T-cell (primary cell): ENCODE results near the gene POLR2L. TPM values are rescaled to one million over a fixed set of nuclear protein-coding genes. Genes with fewer than 3 reads are reported as not detected.
A peak's percentile ranks its signal among the peaks of the same experiment; 100 is the strongest.

Source experiments
- ATAC-seq, 4 experiments: fragments of 200-7000 bp in 3 of 4; fragments of 150-1000 bp in 1 of 4; cut with Tn5 transposase; replicated peaks in 1 of 4; 1 replicate in 3 of 4; 2 replicates in 1 of 4; pipeline ENCODE4 v1.10.0; 2021; ENCODE audit warnings: moderate library complexity in 3 of 4, mild to moderate bottlenecking in 2 of 4, moderate number of reproducible peaks in 1 of 4
- CTCF ChIA-PET, 2 donors: fragments of 300-600 bp; sonication (Branson Sonifier 250); formaldehyde crosslinking; loops; one replicate each; lab custom pipeline; 2022; ENCODE audit warnings: antibody characterized with exemption in 2 of 2; lab: Charles Lee
- POLR2A ChIA-PET, 2 donors: fragments of 300-600 bp; sonication (Branson Sonifier 250); formaldehyde crosslinking; loops; one replicate each; lab custom pipeline; 2022; ENCODE audit warnings: antibody characterized with exemption in 2 of 2; lab: Charles Lee
- DNase-seq, 35 experiments: peaks; one replicate each; pipeline versions ENCODE4 v3.0.0 to v3.0.0-alpha.2; 2013 to 2023
- H3K27ac ChIP-seq: one replicate; pipeline ENCODE4 v1.5.1; 2013; ENCODE audit warnings: low read length
- H3K27me3 ChIP-seq, 2 experiments: replicated peaks in 1 of 2; 1 replicate in 1 of 2; 2 replicates in 1 of 2; pipeline versions ENCODE4 v1.6.1 to v1.7.0; 2013; ENCODE audit warnings: low read length in 1 of 2, mixed read lengths in 1 of 2; ENCODE audit not compliant: control insufficient read depth in 2 of 2, insufficient read depth in 2 of 2; ENCODE audit errors: extremely low read depth in 1 of 2
- H3K36me3 ChIP-seq, 2 donors: 1 replicate in 1 of 2; 2 replicates in 1 of 2; pipeline versions ENCODE4 v1.6.1 to v1.7.0; 2013; ENCODE audit warnings: low read length in 1 of 2; ENCODE audit not compliant: control insufficient read depth in 2 of 2, insufficient read depth in 1 of 2; ENCODE audit errors: extremely low read depth in 1 of 2
- H3K4me1 ChIP-seq, 2 experiments: 1 replicate in 1 of 2; 2 replicates in 1 of 2; pipeline versions ENCODE4 v1.6.1 to v1.7.0; 2013; ENCODE audit warnings: low read length in 2 of 2, mixed read lengths in 1 of 2; ENCODE audit not compliant: insufficient read depth in 2 of 2, control insufficient read depth in 1 of 2; ENCODE audit errors: extremely low read depth in 1 of 2
- H3K4me3 ChIP-seq, 2 donors: 1 replicate in 1 of 2; 2 replicates in 1 of 2; pipeline versions ENCODE4 v1.5.1 to v1.7.0; 2013; ENCODE audit warnings: mild to moderate bottlenecking in 2 of 2, low read length in 1 of 2, moderate library complexity in 1 of 2; ENCODE audit not compliant: control insufficient read depth in 1 of 2; ENCODE audit errors: extremely low read depth in 1 of 2
- H3K9me3 ChIP-seq: 2 replicates; pipeline ENCODE4 v1.7.0; 2013
- H3K27ac Mint-ChIP-seq, 2 donors: one replicate each; pipeline ENCODE4 v1.8.0; 2020 to 2021; ENCODE audit warnings: mild to moderate bottlenecking in 2 of 2, mixed read lengths in 2 of 2
- H3K27me3 Mint-ChIP-seq, 2 donors: one replicate each; pipeline ENCODE4 v1.8.0; 2021 to 2022; ENCODE audit warnings: mixed read lengths in 2 of 2
- H3K36me3 Mint-ChIP-seq: one replicate; pipeline ENCODE4 v1.8.0; 2021; ENCODE audit warnings: mixed read lengths
- H3K4me1 Mint-ChIP-seq, 3 donors: one replicate each; pipeline ENCODE4 v1.8.0; 2020 to 2022; ENCODE audit warnings: mixed read lengths in 3 of 3, mild to moderate bottlenecking in 1 of 3
- H3K4me3 Mint-ChIP-seq, 3 donors: one replicate each; pipeline ENCODE4 v1.8.0; 2020 to 2022; ENCODE audit warnings: mild to moderate bottlenecking in 3 of 3, mixed read lengths in 3 of 3, moderate library complexity in 3 of 3
- H3K9me3 Mint-ChIP-seq, 3 donors: one replicate each; pipeline ENCODE4 v1.8.0; 2020 to 2022; ENCODE audit warnings: mixed read lengths in 3 of 3
- WGBS: methylation state at CpG from one replicate; pipeline ENCODE4 v1.1.5; 2013; ENCODE audit warnings: missing lambda C conversion rate; ENCODE audit not compliant: insufficient coverage; 5-methylcytosine and 5-hydroxymethylcytosine counted together
- total RNA-seq, 35 experiments: library from RNA in 6 of 35; stranded (reverse) in 6 of 35; fragments of 120-200 nt in 1 of 35; gene quantifications; one replicate each; pipeline versions ENCODE4 v1.2.1 to v1.2.4 and lab custom pipeline; 2013 to 2026

Gene POLR2L
- total RNA-seq, 5 donors from 2014 or later (not counting 1 experiment from before 2014, with no cell fraction given): 34.2 to 73.9 (median 68.7) TPM

- DNase-seq (no peak), ATAC-seq (no peak)
- H3K36me3 ChIP-seq: peaks cover 7 to 29% of the 10 kb centered on the region in 2 donors
- POLR2A ChIA-PET: no interaction called here
- no peak overlapping the region for H3K4me3 ChIP-seq
- no peak overlapping the region for H3K4me3 Mint-ChIP-seq
- no peak overlapping the region for H3K27ac ChIP-seq
- H3K36me3 Mint-ChIP-seq: peaks cover 17% of the 10 kb centered on the region
- peaks cover 7 to 62% of the 10 kb centered on the region in 2 experiments for H3K4me1 ChIP-seq
- H3K27me3 Mint-ChIP-seq: peaks cover 6 to 20% of the 10 kb centered on the region in 2 donors
- CTCF ChIA-PET: no interaction called here
- WGBS: 97% methylated on average over 54 of the region's 59 CpGs
- no peaks in the 10 kb centered on the region for H3K9me3 ChIP-seq
- H3K27me3 ChIP-seq: peaks cover 0 to 46% of the 10 kb centered on the region in 2 experiments
- H3K9me3 Mint-ChIP-seq: no peaks in the 10 kb centered on the region
- H3K27ac Mint-ChIP-seq: no peak overlapping the region
- peaks cover 21 to 42% (median 30%) of the 10 kb centered on the region in 3 donors for H3K4me1 Mint-ChIP-seq
Observed at GRCh38 chr11:824292-824880, 17.9 kb downstream of the POLR2L start.

GRCh38 chr11:823441-824291 is 18.7 kb downstream of the POLR2L start:
- H3K36me3 Mint-ChIP-seq: peaks cover 17% of the 10 kb centered on the region
- H3K4me1 Mint-ChIP-seq: peaks cover 15 to 35% (median 24%) of the 10 kb centered on the region in 3 donors
- H3K9me3 ChIP-seq: no peaks in the 10 kb centered on the region
- ChIA-PET POLR2A (no interaction called here), CTCF (no interaction called here)
- no peak overlapping the region for H3K27ac ChIP-seq
- DNase-seq (no peak), ATAC-seq (no peak)
- H3K27me3 ChIP-seq: peaks cover 0 to 39% of the 10 kb centered on the region in 2 experiments
- peaks cover 6 to 13% of the 10 kb centered on the region in 2 donors for H3K27me3 Mint-ChIP-seq
- H3K27ac Mint-ChIP-seq: no peak overlapping the region
- H3K4me3 ChIP-seq: no peak overlapping the region
- 96% methylated on average over 27 of the region's 53 CpGs for WGBS
- no peaks in the 10 kb centered on the region for H3K9me3 Mint-ChIP-seq
- peaks cover 7 to 29% of the 10 kb centered on the region in 2 donors for H3K36me3 ChIP-seq
- no peak overlapping the region for H3K4me3 Mint-ChIP-seq
- peaks cover 8 to 61% of the 10 kb centered on the region in 2 experiments for H3K4me1 ChIP-seq

GRCh38 chr11:821512-822371 is 20.6 kb downstream of the POLR2L start:
- Histone ChIP-seq H3K27ac (no peak overlapping the region), H3K4me1 (peaks cover 7 to 49% of the 10 kb centered on the region in 2 experiments), H3K4me3 (no peak overlapping the region), H3K36me3 (peaks cover 7 to 29% of the 10 kb centered on the region in 2 donors), H3K27me3 (peaks cover 0 to 22% of the 10 kb centered on the region in 2 experiments), H3K9me3 (no peaks in the 10 kb centered on the region)
- H3K27me3 Mint-ChIP-seq: peaks cover 0 to 2% of the 10 kb centered on the region in 2 donors
- WGBS: 98% methylated on average over 4 of the region's 22 CpGs
- peak overlapping the region; percentile 43 to 86 (median 84) for H3K4me3 Mint-ChIP-seq
- CTCF ChIA-PET: interaction anchor here in 1 of 2 donors (0.6 kb wide), 1 partner anchor 26 kb away, joined by 4 read pairs; no protein-coding TSS in a partner anchor
- peaks cover 17% of the 10 kb centered on the region for H3K36me3 Mint-ChIP-seq
- no peak for ATAC-seq
- peaks cover 7 to 25% (median 17%) of the 10 kb centered on the region in 3 donors for H3K4me1 Mint-ChIP-seq
- H3K9me3 Mint-ChIP-seq: no peaks in the 10 kb centered on the region
- H3K27ac Mint-ChIP-seq: no peak overlapping the region
- POLR2A ChIA-PET: no interaction called here
- no peak for DNase-seq

GRCh38 chr11:820655-821511 is 21.4 kb downstream of the POLR2L start:
- H3K27ac Mint-ChIP-seq: peak overlapping the region; percentile 46 to 58

GRCh38 chr11:819943-820649 is 22.2 kb downstream of the POLR2L start:
- DNase-seq (peak; percentile 89 to 99 (median 97)), ATAC-seq (peak; percentile 81 to 84 (median 82))
- Mint-ChIP-seq H3K27me3 (no peaks in the 10 kb centered on the region), H3K9me3 (no peaks in the 10 kb centered on the region), H3K4me1 (peaks cover 7 to 20% (median 13%) of the 10 kb centered on the region in 3 donors), H3K4me3 (peak overlapping the region; percentile 83 to 86 (median 84)), H3K27ac (peak overlapping the region; percentile 74 to 84), H3K36me3 (peaks cover 15% of the 10 kb centered on the region)
- Histone ChIP-seq H3K4me1 (peaks cover 5 to 35% of the 10 kb centered on the region in 2 experiments), H3K4me3 (peak overlapping the region; percentile 56 to 63), H3K27me3 (peaks cover 0 to 6% of the 10 kb centered on the region in 2 experiments), H3K27ac (peak overlapping the region; percentile 19), H3K9me3 (no peaks in the 10 kb centered on the region), H3K36me3 (peaks cover 7 to 26% of the 10 kb centered on the region in 2 donors)
- CTCF ChIA-PET: interaction anchor here in 1 of 2 donors (0.5 to 1.6 kb wide), 2 partner anchors 9 to 11 kb away, joined by 3 to 6 read pairs; partner anchors contain the start of gene RPLP2
- WGBS: 6% methylated on average over 41 of the region's 47 CpGs
- POLR2A ChIA-PET: interaction anchor here in 1 of 2 donors (1.0 to 1.1 kb wide), 2 partner anchors 9 to 10 kb away, joined by 3 to 11 read pairs; partner anchors contain the start of gene RPLP2

More at GRCh38 chr11:820655-821511, 21.4 kb downstream of the POLR2L start:
- H3K27me3 Mint-ChIP-seq: no peaks in the 10 kb centered on the region
- peaks cover 7 to 29% of the 10 kb centered on the region in 2 donors for H3K36me3 ChIP-seq
- H3K36me3 Mint-ChIP-seq: peaks cover 17% of the 10 kb centered on the region
- H3K9me3 Mint-ChIP-seq: no peaks in the 10 kb centered on the region
- H3K4me1 ChIP-seq: peaks cover 5 to 41% of the 10 kb centered on the region in 2 experiments
- peaks cover 0 to 14% of the 10 kb centered on the region in 2 experiments for H3K27me3 ChIP-seq
- ChIA-PET CTCF (interaction anchor here (0.5 to 1.6 kb wide), 3 partner anchors 10 to 26 kb away, joined by 3 to 6 read pairs (median 4); partner anchors contain the start of gene RPLP2 (in 1 of the 2)), POLR2A (interaction anchor here in 1 of 2 donors (1.0 to 1.1 kb wide), 2 partner anchors 10 to 11 kb away, joined by 3 to 11 read pairs; partner anchors contain the start of gene RPLP2)
- peak overlapping the region; percentile 83 to 86 (median 84) for H3K4me3 Mint-ChIP-seq
- ATAC-seq (no peak), DNase-seq (no peak)
- H3K4me3 ChIP-seq: peak overlapping the region; percentile 56 to 63
- H3K9me3 ChIP-seq: no peaks in the 10 kb centered on the region
- WGBS: 78% methylated on average over 9 of the region's 11 CpGs
- H3K27ac ChIP-seq: peak overlapping the region; percentile 19
- H3K4me1 Mint-ChIP-seq: peaks cover 7 to 20% (median 13%) of the 10 kb centered on the region in 3 donors
